Stimulated activated CD8-positive, alpha-beta memory T cell treated with anti-CD3 and anti-CD28 coated beads, Interleukin-12 subunit alpha, Interleukin-12 subunit beta, amount 100 ng/mL, for 1 hour (primary cell): ENCODE results near the gene SHISAL2A.

Experiments
- DNase-seq: peaks from one replicate; pipeline ENCODE4 v3.0.0-alpha.2; 2020; ENCODE audit warnings: low read depth

Gene SHISAL2A

DNA sequence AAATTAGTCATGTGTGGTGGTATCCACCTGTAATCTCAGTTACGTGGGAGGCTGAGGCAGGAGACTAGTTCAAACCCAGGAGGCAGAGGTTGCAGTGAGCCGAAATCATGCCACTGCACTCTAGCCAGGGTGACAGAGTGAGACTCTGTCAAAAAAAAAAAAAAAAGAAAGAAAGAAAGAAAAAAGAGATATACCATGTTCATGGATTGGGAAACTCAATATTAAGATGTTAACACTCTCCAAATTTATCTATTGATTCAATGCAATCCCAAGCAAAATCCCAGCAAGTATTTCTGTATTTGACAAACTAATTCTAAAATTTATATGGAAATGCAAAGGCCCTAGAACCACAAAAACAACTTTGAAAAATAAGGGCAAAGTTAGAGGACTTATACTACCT lies 11.0 kb upstream of the SHISAL2A start:
- DNase-seq = no peak

DNA sequence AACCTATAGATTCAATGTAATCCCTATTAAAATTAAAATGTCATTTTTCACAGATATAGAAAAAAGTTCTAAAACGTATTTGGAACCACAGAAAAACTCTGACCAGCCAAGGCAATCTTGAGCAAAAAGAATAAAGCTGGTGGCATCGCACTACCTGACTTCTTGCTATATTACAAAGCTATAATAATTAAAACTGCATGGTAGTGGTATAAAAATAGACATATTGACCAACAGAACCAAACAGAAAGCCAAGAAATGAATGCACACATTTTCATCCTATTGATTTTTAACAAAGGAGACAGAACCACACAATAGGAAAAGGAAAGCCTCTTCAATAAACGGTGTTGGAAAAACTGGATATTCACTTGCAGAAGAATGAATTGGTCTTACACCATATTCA lies 9.2 kb upstream of the SHISAL2A start:
- no peak for DNase-seq

DNA sequence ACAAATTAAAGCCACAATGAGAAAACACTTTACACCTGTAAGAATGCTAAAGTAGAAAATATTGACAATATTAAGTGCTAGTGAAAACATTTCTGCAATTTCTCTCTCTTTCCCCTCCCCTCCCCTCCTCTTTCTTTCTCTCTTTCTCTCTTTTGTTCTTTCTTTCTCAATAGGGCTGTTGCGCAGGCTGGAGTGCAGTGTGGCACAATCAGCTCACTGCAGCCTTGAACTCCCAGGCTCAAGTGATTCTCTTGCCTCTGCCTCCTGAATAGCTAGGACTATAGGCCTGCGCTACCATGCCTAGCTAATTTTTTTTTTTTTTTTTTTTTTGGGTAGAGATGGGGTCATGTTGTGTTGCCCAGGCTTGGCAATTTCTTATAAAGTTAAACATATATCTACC lies 5.9 kb upstream of the SHISAL2A start:
- DNase-seq = no peak

DNA sequence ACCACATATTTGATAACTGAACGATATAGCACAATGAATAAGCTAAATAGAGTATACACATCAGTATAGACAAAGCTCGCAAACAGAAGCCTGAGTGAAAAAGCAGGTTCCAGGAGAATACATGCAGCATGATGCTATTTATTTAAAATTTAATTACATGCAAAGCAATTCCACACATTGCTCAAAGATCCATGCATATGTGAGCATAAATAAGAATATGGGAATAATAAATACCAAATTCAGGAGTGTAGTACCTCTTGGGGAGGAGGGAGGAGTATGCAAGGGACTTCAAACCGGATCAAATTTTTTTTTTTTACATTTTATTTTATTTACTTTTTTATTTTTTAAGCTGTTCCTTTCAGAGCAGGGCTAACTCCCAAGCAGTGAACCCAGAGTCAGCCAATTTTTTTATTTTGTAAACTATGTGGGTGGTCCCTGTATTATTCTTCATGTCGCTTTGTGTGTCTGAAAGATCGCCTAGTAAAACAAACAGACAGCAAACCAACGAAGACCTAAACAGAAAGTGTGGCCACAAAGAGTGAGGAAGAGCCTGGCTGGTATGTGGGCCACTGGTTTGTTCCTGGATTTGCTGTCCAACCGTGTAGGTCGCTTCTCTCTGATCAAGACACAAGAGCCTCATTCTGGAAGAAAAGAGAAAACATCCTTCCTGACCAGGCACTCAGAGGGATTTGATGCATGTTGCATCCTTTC lies 4.2 kb upstream of the SHISAL2A start:
- no peak for DNase-seq

DNA sequence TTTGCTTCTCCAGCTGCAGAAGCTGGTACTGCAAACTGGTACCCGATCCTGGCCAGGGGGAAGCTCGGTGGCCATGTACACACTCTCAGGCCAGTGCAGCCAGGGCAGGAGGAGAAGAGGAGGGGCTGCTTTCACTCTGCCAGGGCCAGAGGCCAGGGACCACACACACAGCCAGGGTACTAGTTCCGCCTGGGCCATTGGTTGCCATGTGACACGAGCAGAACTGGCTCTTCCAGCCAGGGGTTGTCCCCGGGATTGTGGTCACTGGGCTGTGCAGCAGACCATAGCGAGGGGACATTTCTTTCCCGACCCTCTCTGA lies 3.7 kb upstream of the SHISAL2A start:
- DNase-seq = no peak

DNA sequence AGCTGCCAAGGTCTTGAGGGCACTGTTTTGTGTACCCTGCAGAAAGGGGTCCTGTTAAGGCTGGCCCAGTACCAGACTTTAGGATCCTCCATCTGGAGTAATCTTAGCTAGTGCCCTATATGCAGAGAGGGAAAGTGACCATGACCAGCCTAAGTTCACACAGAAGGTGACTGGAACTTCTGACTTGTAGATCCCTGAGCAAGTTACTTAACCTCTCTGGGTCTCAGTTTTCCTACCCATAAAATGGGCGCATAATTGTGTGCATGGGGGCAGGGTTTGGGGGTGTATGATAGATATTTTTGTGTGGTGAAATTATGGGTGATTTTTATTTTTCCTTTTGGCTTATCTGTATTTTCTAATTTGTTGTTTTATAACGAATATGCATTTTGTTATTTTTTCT lies 3.3 kb upstream of the SHISAL2A start:
- DNase-seq = no peak

DNA sequence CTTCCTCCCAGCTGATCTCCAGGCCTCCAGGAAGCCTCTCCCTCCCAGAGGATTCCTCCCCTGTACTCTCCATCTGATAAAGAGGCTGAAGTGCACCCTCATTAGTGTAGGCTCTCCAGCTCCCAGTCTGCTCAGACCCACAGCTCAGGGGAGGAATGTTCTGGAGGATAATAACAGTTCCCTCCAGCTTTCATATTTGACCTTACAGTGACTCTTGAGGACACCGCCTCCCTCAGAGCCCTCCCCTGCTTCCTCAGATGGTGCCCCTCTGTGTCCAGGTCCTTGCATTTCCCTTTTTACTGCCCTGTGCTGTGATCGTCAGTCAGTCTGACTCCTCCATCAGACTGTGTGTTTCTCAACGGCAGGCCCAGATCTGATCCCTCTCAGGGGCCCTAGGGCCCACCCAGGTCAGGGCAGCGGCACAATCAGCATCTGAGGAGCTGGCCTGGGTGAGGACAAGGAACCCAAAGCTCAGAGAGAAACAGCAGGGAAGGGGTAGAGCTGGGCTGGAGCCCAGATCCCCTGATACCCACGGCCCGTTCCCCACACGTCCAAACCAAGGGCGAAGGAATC lies 1.1 kb upstream of the SHISAL2A start:
- DNase-seq = no peak

DNA sequence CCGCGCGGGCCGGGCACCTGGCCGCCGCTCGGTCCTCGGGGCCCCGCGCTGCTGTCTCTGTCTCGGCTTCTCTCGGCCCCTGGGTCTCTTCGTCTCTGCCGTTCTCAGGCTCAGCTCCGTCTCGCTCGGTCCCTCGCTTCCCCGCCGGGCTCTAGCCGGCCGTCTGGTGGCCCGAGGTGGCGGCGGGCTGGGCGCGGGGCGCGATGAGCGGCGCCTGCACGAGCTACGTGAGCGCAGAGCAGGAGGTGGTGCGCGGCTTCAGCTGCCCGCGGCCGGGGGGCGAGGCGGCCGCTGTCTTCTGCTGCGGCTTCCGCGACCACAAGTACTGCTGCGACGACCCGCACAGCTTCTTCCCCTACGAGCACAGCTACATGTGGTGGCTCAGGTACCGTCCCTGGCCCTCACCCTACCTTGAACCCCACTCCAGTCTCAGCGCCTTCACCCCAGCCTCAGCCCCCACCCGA lies 355 bp downstream of the SHISAL2A start:
- DNase-seq = no peak

DNA sequence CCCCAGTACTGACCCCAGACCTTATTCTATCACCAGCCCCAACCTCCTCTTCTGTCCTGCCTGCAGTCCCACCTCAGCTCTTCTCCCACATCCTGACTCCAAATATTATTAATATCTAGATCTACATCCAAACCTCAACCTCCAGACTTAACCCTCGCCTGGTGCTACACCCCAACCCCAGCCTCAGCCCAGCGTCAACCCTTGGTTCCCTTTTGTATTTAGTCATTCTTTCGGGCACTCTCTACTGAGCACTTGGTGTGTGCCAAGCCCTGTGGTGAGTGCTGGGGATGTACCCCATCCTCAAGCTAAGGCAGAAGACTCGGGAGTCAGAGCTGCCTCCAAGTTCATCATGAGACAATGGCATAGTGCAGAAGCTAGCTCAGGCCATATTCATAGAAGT lies 1.1 kb downstream of the SHISAL2A start:
- DNase-seq = no peak

DNA sequence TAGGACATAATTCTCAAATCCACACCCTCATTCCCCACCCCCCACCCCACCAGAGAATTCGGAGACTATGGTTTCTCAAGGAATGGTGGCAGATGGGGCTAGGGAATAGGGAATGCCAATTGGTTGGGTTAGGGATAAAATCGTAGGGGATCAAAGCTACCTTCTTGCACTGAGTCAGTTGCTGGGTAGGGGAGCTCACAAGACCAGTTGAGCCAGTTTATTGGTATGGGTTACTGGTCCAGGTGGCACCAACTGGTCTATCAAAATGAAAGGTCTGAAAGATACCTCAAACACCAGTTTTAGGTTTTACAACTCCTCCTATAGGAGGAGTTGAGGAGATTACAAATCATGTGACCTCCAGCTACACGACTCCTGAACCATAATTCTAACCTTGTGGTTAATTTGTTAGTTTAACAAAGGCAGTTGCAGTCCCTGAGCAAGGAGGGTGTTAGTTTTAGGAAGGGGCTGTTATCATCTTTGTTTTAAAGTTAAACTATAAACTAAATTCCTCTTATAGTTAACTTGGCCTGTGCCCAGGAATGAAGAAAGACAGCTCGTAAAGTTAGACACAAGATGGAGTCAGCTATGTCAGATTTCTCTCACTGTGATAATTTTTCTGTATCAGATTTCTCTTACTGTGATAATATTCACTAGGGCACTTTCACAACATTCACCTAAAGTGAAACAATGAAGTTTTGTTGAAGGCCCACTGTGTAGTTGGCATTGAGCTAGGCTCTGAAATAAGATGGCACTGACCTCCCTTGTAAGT lies 2.5 kb downstream of the SHISAL2A start:
- no peak for DNase-seq

DNA sequence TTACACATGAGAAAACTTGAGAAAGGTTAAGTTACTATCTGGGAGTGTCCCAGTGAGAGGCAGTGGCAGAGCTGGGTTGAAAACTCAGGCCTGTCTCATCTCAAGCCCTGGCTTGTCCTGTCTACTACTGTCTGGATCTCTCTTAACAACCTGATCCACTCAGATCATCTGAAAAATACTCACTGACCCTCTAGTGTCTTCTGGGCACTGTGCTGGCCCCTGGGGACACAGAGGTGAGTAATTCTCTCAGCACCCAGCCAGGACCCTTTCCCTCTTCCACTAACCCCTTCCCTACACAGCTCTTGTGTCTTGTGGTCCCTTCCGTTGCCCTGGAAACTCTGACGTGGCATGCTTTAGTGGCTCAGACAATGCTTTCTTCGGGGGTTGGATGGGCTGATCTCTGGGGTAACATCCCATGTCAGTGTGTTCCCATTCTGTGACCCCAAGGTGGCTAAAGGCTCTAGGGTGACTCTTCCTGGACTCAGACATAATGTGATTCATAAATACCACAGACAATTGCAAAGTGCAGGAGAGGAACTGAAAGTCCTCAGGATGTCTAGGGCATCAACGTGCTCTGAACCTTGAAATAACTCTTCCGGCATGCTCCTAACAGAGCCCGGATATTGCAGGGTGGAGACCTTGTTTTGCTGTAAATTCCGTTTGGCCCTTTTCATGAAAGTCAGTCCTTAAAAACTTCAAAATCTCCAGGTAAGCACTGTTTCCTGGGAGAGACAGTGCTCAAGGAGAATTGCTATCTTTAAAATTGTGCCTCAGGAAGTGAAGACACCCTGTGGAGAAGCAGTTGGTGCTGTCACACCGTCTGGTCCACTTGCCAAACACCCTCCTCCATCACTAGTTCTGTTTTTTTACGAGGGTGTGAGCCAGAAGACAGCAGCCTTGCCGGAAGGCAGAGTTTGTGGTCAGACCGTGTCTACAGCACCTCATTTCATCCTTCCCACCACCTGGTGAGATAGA lies 4.0 kb downstream of the SHISAL2A start:
- DNase-seq = peak; percentile 69

DNA sequence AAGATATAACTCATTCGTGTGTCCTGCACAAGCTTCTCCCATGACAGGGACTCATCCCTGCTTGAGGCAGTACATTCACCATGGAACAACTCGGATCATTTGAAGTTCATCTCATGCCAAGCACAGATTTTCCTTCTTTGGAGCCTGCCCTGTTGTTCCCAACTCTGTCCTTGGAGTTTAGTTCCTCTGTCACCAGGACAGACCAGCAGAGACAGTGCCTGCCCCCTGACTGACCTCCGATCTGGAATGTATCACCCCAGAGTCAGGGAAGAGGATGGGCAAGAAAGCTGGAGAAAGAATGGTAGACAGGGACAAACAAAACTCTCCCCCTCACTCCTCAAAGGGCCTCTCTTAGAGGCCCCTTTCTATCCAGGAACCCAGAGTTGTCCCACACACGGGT lies 5.0 kb downstream of the SHISAL2A start:
- DNase-seq = no peak

DNA sequence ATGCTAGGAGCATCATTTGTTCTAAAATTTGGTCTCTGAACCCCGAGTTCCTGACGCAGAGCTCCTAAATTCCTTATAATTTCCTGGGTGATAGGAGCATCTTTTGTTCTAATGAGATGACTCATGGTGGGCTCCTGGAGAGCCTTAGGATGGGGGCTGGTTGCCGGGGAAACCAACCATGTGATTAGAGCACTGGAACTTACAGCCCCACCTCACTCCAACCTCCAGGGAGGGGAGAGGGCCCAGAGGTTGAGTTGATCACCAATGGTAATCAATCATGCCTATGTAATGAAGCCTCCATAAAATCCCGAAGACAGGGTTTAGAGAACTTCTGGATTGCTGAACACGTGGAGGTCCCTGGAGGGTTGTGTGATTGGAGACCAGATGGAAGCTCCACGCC lies 7.7 kb downstream of the SHISAL2A start:
- no peak for DNase-seq

DNA sequence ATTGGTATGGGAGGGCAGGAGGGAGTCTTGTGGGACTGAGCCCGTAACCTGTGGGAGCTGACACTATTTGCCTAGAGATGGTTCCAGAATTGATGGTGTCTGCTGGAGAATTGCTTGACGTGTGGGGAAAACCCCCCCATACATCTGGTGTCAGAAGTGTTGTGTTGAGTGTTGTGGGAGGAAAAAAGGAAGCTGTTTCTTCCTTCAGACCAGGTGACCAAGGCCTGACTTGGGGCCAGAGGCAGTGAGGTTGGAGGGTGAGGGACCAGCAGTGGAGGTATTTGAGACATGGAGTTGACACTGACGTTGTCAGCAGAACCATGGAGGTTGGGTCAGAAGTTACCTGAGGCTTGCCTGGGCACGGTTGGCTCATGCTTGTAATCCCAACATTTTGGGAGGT lies 8.3 kb downstream of the SHISAL2A start:
- no peak for DNase-seq

DNA sequence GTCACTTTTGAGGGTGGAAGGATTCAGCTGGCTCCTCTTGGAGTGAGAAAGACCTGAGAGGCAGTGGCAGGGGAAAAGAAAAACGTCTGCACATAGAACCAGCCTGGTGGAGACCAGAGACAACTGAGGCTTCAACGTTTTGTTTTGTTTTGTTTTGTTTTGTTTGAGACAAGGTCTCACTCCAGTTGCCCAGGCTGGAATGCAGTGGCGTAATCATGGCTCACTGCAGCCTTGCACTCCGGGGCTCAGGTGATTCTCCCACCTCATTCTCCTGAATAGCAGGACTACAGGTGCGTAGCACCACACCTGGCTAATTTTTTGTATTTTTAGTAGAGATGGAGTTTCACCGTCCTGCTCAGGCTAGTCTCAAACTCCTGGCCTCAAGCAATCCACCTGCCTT lies 12.3 kb downstream of the SHISAL2A start:
- DNase-seq = no peak

DNA sequence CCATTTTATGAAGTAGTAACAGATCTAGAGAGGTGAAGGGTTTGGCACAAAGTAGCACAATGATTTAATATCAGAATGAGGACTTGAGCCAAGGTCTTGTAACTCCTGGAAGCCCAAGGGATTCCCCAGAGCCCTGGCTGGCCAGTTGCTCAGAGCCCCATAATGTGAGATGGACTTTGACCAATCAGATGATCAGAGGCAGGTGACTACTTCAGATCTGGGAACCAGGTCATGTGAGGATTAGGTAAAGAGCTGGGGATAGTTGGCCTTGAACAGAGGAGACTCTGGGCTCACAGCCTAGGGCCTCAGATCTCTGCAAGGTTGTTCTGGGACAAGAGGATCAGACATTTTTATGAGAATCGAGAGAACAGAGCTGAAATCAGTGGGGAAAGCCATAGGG lies 18.9 kb downstream of the SHISAL2A start:
- DNase-seq = no peak

DNA sequence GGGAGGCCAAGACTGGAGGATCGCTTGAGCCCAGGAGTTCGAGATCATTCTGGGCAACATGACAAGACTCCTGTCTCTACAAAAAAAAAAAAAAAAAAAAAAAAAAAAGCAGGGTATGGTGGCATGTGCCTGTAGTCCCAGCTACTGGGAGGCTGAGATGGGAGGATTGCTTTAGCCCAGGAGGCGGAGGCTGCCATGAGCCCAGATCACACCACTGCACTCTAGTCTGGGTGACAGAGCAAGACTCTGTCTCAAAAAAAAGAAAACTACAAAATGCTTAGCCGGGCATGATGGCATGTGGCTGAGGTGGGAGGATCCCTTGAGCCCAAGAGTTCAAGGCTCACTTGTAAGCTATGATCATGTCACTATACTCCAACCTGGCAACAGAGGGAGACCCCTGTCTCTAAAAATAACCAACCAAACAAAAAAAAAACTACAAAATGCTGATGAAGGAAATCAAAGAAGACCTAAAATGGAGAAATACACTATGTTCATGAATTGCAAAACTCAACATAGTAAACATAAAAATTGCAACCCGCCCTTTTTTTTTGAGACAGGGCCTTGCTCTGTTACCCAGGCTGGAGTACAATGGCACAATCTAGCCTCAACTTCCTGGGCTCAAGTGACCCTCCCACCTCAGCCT lies 20.4 kb downstream of the SHISAL2A start:
- no peak for DNase-seq

DNA sequence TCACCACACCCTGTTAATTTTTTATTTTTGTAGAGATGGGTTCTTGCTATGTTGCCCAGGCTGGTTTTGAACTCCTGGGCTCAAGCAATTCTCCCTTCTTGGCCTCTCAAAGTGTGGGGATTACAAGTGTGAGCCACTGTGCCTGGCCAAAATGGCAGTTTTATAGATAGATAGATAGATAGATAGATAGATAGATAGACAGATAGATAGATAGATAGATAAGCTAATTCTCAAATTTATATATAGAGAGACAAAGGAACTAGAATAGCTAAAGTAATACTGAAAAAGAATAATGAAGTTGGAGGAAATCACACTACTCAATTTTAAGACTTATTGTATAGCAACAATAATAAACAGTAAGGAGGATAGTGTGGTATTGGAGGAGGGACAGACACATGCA lies 21.1 kb downstream of the SHISAL2A start:
- no peak for DNase-seq

DNA sequence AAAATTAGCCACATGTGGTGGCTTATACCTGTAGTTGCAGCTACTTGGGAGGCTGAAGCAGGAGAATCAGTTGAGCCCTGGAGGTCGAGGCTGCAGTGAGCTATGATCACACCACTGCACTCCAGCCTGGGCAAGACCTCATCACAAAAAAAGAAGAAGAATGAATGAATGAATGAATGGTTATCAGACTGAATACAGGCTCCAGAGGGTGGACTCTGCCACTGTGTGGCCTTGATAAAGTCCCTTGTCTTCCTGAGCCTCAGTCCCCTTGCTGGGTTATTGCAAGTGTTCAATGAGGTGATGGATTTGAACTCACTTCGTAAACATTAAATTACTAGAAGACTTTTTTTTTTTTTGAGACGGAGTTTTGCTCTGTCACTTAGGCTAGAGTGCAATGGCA lies 24.7 kb downstream of the SHISAL2A start:
- no peak for DNase-seq

DNA sequence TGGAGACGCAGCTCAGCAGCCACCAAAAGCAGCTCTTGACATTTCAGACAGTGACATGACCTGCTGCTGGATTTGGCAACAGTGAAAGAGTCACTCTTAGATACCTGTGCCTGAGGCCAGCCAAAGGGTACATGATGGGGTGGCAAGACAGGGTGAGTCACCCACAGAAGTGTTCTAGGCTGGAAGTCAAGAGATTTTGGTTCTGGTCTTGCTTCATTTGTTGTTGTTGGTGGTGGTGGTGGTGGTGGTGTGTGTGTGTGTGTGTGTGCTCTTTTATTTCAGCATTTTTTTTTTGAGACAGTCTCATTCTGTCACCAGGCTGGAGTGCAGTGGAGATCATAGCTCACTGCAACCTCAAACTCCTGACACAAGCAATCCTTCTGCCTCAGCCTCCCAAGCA lies 25.8 kb downstream of the SHISAL2A start:
- DNase-seq = no peak

DNA sequence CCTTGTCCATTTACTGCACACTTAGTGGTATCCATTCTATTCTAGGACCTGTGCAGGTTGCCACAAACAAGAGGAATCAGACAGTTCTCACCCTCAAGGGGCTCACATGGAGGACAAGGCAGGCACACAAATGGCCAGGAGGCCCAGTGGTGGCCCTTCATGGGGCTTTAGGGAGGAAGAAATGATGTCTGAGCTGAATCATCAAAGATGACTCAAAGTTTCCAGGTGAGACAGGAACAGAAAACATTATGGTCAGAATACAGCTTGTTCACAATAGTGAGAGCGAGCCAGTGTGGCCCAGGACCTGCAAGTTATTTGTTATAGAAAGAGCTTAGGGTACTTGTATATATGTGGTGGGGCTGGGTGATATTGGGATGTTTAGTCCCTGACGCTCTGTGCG lies 26.4 kb downstream of the SHISAL2A start:
- no peak for DNase-seq
